NCI-H2171 (cell line): Measurements from ENCODE around the gene VPS54.

Experiments used
- DNase-seq: peaks from one replicate; lab custom pipeline; 2025; lab: John Stamatoyannopoulos, UW

The VPS54 gene, protein sequence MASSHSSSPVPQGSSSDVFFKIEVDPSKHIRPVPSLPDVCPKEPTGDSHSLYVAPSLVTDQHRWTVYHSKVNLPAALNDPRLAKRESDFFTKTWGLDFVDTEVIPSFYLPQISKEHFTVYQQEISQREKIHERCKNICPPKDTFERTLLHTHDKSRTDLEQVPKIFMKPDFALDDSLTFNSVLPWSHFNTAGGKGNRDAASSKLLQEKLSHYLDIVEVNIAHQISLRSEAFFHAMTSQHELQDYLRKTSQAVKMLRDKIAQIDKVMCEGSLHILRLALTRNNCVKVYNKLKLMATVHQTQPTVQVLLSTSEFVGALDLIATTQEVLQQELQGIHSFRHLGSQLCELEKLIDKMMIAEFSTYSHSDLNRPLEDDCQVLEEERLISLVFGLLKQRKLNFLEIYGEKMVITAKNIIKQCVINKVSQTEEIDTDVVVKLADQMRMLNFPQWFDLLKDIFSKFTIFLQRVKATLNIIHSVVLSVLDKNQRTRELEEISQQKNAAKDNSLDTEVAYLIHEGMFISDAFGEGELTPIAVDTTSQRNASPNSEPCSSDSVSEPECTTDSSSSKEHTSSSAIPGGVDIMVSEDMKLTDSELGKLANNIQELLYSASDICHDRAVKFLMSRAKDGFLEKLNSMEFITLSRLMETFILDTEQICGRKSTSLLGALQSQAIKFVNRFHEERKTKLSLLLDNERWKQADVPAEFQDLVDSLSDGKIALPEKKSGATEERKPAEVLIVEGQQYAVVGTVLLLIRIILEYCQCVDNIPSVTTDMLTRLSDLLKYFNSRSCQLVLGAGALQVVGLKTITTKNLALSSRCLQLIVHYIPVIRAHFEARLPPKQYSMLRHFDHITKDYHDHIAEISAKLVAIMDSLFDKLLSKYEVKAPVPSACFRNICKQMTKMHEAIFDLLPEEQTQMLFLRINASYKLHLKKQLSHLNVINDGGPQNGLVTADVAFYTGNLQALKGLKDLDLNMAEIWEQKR

DNA sequence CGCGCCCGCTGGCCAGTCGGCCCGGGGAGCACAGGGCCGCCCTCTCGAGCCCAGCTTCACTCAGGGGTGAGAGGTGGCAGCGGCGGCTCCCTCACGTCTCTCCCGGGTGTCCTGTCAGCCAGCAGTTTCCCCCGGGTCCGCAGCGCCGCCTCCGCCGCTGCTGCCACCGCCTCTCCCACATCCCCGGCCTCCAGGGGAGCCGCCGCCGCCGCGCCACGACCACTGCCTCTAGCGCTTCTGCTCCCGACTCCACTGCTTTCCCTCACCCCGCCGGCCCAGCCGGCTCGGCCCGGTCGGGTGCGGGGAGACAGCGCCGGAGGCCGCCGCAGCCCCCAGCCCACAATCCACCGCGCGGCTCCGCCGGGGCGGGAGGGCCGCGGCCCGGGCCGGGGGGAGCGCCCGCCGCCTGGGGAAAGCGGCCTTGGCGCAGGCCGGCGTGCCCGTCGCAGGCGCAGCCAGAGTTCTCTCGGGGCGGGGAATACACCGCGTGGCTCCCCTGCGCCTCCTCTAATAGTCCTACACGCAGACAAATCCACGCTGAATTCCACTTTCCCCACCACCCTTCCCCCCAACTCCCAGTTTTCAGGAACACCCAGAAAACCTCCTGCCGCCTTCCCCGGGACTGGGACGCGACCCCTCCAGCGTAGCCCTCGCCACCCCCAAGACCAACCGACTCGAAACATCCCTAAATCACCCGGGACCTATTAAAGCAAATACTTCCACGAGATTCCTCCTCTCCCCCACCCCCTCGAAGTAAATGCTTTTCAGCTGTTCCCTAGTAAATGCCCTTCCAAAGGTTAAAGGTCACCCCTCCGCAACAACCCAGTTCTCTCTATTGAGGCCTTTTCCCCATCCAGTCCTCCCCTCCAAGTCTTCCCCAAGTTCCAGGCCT is at the start of gene VPS54:
TSS of gene VPS54 (minus strand) at position 346 of the 892 bp plus-strand sequence. CDS start 35,429 bp downstream, outside the sequence.
- DNase-seq, result peak; percentile 46

DNA sequence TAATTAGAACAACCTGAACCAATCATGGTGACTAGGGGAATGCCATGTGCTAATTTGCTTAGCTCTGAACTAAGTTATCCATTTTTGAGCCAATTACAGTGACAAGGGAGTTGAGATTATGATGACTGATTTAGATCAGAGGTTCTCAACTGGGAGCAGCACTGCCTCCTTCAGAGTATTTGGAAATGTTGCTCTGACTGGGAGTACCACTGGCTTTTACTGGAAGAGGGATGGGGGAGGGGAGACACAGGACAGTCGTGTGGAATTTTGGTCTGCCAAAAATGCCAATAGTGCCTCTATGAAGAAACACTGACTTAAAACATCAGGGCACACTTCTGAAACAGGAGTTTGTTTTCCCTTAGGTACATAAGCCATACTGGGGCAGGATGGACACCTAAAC is 48.1 kb upstream of the VPS54 start:
- DNase-seq, result no peak

DNA sequence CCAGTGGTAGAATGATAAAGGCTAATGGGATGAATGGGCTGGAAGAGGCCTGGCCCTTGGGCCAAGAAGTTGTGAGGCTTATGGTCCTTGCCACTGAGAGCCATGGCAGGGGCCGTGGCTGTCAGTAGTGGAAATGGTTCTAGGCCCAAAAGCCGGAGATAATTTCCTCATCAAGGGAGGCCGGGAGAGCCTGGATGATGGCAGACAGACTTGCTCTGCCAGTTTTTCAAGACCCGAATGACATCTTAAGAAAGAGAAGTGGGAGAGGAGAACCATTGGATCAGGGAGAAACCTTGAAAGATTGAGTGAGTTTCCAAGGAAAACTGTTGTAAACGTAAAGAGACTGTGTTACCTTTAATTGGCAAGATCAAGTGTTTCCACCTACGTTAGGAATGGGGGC is 46.3 kb upstream of the VPS54 start:
- DNase-seq, result no peak

DNA sequence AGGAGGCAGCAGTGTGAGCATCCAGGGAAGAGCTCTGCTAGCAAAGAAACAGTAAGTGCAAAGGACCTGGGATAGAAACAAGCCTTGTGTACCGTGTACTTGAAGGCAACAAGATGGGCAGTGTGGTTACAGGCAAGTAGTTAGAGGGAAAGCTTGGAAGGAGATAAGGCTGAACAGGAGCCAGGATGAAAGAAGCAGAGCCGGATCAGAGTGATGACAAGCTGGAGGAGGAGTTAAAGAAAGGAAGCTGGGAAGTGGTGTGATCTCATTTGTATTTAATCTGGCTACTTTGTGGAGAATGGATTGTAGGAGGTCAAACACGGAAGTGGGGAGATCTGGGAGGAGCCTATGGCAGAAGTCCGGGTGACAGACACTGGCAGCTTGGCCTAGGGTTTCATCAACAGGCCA is 44.7 kb upstream of the VPS54 start:
- DNase-seq, result no peak

DNA sequence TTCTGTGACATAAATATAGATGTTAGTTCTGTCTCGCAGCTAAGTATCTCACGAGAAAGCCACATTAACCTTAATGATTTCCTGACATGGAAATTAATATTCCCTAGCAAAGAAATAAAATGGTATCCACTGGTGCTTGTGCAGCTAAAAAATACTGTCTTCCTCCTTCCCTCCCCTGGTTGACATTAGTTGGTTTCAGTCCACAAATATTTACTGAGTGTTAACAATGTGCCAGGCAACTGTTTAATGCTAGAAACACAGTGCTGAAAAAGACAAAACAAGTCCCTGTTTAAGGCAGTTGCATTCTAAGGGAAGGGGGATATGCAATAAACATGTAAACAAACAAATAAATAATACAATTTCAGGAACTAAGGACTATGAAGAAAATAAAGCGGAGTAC is 44.2 kb upstream of the VPS54 start:
- no peak for DNase-seq

DNA sequence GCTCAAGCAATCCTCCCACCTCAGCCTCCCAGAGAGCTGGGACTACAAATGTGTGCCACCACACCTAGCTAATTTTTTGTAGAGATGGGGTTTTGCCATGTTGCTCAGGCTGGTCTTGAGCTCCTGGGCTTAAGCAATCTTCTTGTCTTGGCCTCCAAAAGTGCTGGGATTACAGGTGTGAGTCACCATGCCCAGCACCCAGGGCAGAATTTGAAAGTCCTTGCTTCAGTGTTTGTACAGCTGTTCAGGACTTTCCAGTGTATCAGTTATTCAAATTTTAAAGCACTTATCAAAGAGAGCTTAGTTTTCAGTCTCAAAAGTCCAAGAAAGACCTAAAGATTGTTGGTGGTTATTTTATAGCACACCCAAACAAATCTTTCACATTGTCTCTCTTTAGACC is 43.6 kb upstream of the VPS54 start:
- DNase-seq, result no peak

DNA sequence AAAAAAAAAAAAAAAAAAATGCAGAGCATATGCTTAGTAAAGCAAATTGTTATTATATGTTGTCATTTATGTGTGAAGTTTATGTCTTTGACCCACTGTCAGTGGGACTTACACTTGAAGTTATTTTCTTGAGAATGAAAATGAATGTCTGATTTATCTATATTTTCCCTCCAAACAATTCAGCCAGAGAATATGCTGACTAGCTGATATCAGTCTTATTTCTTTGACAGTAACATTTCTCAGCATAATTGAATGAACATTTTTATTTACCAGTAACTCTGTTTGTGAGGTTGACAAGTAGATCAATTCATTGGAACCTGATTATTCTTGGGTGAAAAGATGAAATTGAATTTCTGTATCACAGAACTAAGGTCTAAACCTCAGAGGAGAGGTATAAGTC is 40.0 kb upstream of the VPS54 start:
- DNase-seq, result no peak

DNA sequence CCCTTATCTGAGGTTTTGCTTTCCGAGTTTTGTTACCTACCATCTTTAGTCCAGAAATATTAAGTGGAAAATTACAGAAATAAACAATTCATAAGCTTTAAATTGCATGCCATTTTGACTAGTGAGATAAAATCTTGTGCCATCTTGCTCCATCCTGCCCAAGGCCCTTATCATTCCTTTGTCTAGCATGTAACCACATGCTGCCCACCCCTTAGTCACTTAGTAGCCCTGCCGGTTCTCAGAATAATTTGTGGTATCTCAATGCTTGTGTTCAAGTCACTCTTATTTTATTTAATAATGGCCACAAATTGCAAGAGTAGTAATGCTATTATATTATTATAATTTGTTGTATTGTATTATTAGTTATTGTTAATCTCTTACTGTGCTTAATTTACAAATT is 36.8 kb upstream of the VPS54 start:
- DNase-seq, result no peak

DNA sequence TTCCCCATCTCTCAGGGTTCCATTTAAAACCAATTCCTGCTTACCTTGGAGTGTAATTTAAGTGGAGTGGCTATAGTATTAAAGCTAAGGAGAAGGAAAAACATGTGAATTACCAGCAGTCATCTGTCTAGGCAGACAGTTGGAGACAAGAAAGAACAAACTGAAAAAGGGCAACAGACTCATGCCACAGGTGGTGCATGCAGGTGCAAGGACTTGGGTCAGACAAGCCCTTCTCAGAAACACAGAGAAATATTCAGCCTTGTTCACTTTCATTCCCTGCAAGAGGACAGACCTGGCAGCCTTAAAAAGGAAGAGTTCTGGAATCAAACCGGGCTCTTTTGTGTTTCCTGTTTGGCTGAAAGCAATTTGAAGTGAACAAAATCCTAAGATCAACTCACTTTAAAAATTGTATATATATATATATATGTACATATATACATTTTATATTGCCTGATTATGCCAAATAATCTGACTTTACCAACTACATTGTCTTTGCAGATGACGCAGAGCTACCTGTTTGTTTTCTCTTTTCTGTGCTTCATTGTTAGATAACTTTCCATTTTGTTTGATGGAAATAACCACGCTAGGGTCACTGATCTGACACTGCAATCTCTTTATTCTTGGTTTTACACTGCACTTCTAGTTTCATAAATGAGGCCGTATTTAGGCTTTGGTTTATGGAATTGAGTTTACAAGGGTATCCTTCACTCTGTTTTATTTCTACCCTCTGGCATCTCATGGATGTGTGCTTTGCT is 35.1 kb upstream of the VPS54 start:
- no peak for DNase-seq

DNA sequence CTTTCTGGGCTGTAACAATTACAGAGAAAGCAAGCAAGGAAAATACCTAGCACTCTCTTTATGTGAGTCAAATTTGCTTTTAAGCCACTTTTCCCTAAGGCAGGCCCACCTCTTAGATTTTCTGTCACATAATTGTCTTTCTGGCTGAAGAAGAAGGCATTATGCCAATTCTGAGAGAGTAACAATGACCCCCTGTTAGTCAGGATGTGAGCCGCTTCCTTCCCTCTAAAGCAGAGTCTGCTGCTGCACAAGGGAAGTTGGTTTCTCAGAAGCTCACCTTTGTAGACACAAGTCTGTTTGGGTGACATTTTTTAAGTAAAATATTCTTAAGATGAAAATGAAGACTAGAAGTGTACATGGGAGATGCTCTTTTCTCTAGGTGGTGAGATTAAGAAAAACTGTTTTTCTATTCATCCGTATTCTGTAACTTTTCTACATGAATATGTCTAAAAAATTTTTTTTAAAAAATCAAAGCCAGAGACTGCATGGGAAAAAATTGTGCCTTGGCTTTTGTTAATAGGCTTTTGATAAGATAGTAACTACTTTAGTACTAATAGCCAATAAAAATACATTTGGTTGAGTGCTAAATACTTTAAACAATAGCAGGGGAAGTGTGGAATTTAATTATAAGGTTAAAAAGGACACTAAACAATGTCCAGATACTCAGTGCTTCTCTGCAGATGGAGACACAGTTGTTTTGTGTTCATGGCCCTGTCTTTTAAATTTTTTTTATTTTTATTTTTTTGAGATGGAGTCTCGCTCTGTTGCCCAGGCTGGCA is 33.4 kb upstream of the VPS54 start:
- DNase-seq, result no peak

DNA sequence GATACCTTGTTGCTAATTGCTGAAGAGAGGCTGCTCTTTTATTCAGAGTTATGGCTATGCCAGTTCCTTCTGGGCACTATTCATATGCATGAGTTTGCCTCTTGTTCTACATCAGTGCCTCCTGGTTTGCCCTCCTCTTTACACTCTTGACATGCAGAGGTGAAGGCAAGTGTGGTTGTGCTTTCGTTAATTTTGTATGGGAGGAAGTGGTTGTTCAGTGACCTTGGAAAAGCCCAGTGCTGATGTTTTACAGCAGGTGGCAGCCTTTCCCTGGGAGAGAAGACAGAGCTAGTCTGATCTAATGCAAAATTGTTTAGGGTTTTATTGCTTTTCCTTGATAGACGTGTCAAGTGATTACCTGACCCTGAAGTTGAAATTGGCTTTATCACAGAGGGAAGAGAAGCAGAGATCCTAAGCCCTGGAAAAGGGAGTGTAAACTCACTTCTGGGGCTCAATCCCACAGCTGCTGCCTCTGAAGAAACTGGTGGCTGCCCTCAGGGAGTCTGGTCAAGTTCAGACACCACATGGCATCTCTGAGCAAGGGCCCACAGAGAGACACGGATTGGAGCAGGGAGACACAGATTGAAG is 30.5 kb upstream of the VPS54 start:
- DNase-seq, result no peak

DNA sequence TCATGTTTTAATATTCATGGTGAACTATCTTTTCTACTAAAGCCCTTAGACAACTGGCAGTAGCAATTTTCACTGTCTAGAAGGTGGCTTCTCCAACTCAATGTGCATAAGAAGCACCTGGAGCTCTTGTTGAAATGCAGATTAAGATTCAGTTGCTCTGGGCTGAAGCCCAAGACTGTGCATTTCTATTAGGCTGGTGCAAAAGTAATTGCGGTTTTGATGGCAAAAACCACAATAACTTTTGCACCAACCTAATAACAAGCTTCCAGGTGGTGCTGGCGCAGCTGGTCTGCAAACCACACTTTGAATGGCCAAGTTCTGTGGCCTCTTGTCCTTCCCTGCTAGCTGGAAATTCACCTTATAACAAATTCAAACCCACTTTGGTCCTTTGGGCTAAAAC is 26.7 kb upstream of the VPS54 start:
- no peak for DNase-seq

DNA sequence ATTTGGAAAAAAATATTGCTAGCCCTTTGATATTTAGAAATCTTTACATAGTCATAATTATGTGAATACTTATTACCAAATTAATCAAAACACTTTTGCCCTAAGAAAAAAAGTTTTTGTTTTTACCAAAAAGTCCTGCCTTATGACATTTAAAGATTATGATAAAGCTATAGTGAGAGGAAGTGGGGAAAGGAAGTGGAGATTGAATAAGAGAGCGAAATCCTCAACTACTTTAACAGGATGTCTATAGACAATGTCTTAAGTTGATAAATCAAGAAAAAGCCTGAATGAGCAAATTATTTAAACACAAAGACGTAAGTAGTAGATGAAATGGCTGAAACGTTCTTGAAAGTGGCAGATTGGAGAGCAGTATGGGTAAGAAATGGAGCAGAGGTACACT is 20.9 kb upstream of the VPS54 start:
- no peak for DNase-seq

DNA sequence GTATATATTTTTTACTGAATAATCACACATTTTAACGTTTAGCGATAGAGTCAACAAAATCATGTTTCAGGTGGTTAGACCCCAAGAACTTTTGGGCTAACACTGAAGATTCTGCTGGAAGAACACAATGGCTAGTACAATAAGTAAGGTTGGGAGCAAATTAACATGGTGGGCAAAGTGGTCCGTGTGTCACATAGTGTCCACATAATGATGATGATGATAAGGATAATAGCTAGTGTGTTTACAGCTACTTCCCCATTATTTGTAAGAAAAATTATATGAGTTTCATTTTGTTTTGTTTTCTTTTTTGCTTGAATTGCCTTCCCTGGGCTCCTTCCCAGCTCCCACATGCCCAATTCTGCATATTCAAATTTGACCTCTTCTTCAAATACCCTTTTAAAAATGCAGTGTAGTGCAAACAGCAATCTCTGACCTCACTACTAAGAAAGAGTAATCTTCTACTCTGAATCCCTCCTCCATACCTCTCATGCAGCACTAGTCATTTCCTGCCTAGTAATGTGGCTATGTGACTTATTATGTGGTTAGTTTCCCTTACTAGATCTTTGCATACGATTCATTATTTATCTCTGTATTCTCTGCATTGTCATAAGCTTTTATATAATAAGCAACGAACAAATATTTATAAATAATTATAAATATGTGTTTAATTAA is 16.9 kb upstream of the VPS54 start:
- DNase-seq, result no peak

DNA sequence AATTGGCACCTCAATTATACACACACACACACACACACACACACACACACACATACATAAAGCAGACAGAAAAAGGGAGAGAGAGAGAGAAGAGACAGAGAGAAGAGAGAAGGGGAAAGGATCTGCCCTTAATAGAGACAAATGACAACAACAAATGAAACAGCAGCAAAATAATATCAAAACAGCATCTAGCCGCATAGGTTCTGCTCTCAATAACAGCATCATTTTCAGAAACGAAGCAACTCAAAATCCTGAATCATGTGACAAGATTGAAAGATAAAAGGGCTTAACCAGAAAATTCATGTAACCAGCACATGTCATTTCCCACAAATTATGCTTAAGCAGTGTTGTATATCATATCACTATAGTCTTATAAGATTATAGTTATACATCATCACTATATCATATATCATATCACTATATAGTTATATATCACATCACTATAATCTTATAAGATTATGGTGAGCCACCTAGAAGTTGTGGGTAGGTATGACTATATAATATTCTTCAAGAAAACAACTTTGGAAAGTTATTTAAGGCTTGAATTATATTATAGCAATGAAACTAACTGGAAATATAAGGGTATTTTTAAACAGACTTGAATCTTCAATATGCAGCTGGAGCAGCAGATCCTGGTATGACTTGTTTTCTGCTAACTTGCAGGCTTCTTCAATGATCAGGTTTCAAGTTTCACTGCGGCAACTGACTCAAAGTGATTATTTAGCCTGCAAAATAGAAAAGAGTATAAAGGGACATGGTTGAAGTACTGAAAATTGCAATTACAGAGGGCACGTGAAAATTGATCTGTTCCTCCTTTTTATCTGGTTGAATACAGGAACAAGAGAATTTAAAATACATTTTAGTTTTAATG is 16.1 kb upstream of the VPS54 start:
- DNase-seq, result no peak

DNA sequence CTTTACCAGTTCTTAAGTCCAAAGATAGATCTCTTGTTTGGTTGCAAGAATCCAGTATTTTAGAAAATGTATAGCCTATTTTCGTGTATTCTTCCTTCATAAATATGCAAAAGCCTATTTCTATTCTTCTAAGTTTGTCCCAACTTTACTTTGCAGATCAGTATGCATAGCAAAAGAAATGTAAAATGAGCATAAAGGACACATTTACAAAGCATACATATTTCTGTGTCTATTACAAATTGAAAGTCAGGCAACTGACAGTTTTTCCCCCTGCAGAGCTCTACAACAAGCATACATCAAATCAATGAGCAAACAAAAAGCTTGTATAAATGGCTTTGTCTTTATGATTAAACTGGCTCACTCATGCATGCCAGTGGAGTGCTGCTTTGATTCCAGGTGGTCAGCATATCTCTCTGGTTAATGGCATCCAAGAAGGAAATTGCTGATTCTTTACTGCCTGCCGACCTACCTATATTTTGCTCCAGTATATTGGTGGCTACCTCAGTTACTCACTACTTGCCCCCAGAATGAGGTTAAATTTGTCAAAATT is 10.0 kb upstream of the VPS54 start:
- DNase-seq, result no peak

DNA sequence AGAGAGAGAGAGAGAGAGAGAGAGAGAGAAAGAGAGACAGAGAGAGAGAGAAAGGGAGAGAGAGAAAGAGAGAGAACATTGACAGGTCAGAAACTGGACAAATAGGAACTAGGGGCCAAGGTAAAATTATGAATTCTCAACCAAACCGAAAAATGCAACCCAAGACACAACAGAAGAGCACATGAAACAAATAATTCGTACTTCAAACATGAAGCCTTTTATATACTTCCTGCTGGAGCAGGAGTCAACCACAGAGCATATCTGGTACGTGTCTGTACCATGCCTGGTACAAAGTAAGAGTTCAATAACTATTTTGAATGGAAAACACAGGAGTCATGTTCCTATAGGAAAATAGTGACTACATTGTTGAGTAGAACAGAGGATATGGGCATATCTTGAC is 6.5 kb upstream of the VPS54 start:
- no peak for DNase-seq

DNA sequence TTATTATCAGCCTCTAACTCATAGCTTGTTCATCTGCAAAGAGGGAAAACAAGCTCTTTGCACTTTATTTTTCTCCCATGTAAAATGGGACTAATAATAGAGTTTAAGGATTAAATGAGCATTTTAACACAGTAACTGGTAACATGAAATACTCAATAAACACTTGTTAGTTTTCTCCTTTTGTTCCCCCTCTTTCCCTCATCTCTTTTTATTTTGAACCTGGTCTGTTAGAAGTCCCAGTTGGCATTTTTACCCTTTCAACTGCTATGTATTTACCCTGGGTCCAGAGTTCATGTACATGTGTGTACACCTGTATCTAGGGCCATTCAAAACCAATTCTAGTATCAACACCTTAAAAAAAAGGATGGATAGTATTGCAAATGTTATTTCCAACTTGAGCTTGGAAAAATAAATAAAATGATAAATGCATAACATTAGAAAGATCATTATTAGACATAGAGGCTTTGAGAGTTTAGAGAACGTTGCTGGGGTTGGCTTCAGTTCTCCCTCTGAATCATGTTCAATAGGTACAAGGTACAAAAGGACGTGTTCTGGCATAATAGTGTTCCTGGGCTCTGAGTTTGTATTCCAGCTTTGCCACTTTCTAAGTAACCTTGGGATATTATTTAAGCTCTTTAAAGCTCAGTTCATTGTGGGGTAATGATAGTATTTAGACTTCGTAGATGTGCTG is 5.2 kb upstream of the VPS54 start:
- no peak for DNase-seq
